Effector memory CD4-positive, alpha-beta T cell (primary cell): ENCODE results near the gene ARAP3.
A peak's percentile ranks its signal among the peaks of the same experiment; 100 is the strongest.

ENCODE experiments used
- DNase-seq, 3 donors: peaks; one replicate each; pipeline ENCODE4 v3.0.0-alpha.2; 2020
- H3K27ac ChIP-seq: 2 replicates; pipeline ENCODE4 v1.7.0; 2013; ENCODE audit warnings: mild to moderate bottlenecking, low read length, moderate library complexity; ENCODE audit not compliant: insufficient read depth, poor library complexity, severe bottlenecking
- H3K27me3 ChIP-seq: replicated peaks from 2 replicates; pipeline ENCODE4 v1.7.0; 2013; ENCODE audit warnings: mild to moderate bottlenecking, low read length; ENCODE audit not compliant: insufficient read depth, control insufficient read depth, poor library complexity, severe bottlenecking
- H3K36me3 ChIP-seq: 2 replicates; pipeline ENCODE4 v1.7.0; 2013; ENCODE audit warnings: mild to moderate bottlenecking, low read length, moderate library complexity; ENCODE audit not compliant: control insufficient read depth, insufficient read depth
- H3K4me1 ChIP-seq: 2 replicates; pipeline ENCODE4 v1.7.0; 2013; ENCODE audit warnings: low read length, mild to moderate bottlenecking; ENCODE audit not compliant: control insufficient read depth, insufficient read depth, poor library complexity, severe bottlenecking
- H3K4me3 ChIP-seq: 2 replicates; pipeline ENCODE4 v1.7.0; 2013; ENCODE audit warnings: low read length, low read depth, mild to moderate bottlenecking; ENCODE audit not compliant: insufficient read depth, poor library complexity, severe bottlenecking
- H3K9me3 ChIP-seq: 2 replicates; pipeline ENCODE4 v1.7.0; 2013; ENCODE audit warnings: mild to moderate bottlenecking, low read length, moderate library complexity; ENCODE audit not compliant: control insufficient read depth

The ARAP3 gene

GRCh38 chr5:141714542-141715310 is 32.7 kb upstream of the ARAP3 start:
- Histone ChIP-seq H3K27me3 (no peaks in the 10 kb centered on the region), H3K27ac (no peak overlapping the region), H3K4me1 (no peaks in the 10 kb centered on the region), H3K36me3 (no peaks in the 10 kb centered on the region), H3K9me3 (no peaks in the 10 kb centered on the region), H3K4me3 (no peak overlapping the region)
- DNase-seq: no peak

- H3K9me3 ChIP-seq: no peaks in the 10 kb centered on the region
- H3K27ac ChIP-seq: no peak overlapping the region
- no peak for DNase-seq
- no peaks in the 10 kb centered on the region for H3K36me3 ChIP-seq
- no peak overlapping the region for H3K4me3 ChIP-seq
- H3K27me3 ChIP-seq: no peaks in the 10 kb centered on the region
- H3K4me1 ChIP-seq: no peaks in the 10 kb centered on the region
These were observed 31.7 kb upstream of the ARAP3 start for GRCh38 chr5:141713616-141714309.

- DNase-seq: no peak
- no peaks in the 10 kb centered on the region for H3K27me3 ChIP-seq
- H3K27ac ChIP-seq: no peak overlapping the region
- no peaks in the 10 kb centered on the region for H3K4me1 ChIP-seq
- no peaks in the 10 kb centered on the region for H3K36me3 ChIP-seq
- no peak overlapping the region for H3K4me3 ChIP-seq
- no peaks in the 10 kb centered on the region for H3K9me3 ChIP-seq
These were observed 29.7 kb upstream of the ARAP3 start for GRCh38 chr5:141711687-141712086.

- Histone ChIP-seq H3K9me3 (no peaks in the 10 kb centered on the region), H3K27ac (no peak overlapping the region), H3K27me3 (no peaks in the 10 kb centered on the region), H3K4me1 (no peaks in the 10 kb centered on the region), H3K36me3 (no peaks in the 10 kb centered on the region), H3K4me3 (no peak overlapping the region)
- no peak for DNase-seq
These were observed 27.8 kb upstream of the ARAP3 start for GRCh38 chr5:141709699-141710267.

- Histone ChIP-seq H3K4me3 (no peak overlapping the region), H3K4me1 (peaks cover 2% of the 10 kb centered on the region), H3K36me3 (no peaks in the 10 kb centered on the region), H3K27me3 (no peaks in the 10 kb centered on the region), H3K27ac (no peak overlapping the region), H3K9me3 (no peaks in the 10 kb centered on the region)
- DNase-seq: no peak
These were observed 26.0 kb upstream of the ARAP3 start for GRCh38 chr5:141708016-141708415.

- DNase-seq: no peak
- Histone ChIP-seq H3K27ac (no peak overlapping the region), H3K36me3 (no peaks in the 10 kb centered on the region), H3K27me3 (no peaks in the 10 kb centered on the region), H3K4me1 (peaks cover 7% of the 10 kb centered on the region), H3K4me3 (no peak overlapping the region), H3K9me3 (no peaks in the 10 kb centered on the region)
These were observed 25.5 kb upstream of the ARAP3 start for GRCh38 chr5:141707510-141707909.

GRCh38 chr5:141706121-141706520 is 24.1 kb upstream of the ARAP3 start:
- H3K4me3 ChIP-seq: no peak overlapping the region
- H3K36me3 ChIP-seq: no peaks in the 10 kb centered on the region
- H3K27me3 ChIP-seq: no peaks in the 10 kb centered on the region
- no peak for DNase-seq
- H3K4me1 ChIP-seq: peaks cover 12% of the 10 kb centered on the region
- H3K27ac ChIP-seq: no peak overlapping the region
- H3K9me3 ChIP-seq: no peaks in the 10 kb centered on the region

GRCh38 chr5:141705469-141705868 is 23.4 kb upstream of the ARAP3 start:
- Histone ChIP-seq H3K4me3 (no peak overlapping the region), H3K27me3 (no peaks in the 10 kb centered on the region), H3K36me3 (no peaks in the 10 kb centered on the region), H3K9me3 (no peaks in the 10 kb centered on the region), H3K4me1 (peaks cover 12% of the 10 kb centered on the region), H3K27ac (no peak overlapping the region)
- no peak for DNase-seq

- no peak overlapping the region for H3K4me3 ChIP-seq
- H3K4me1 ChIP-seq: peaks cover 12% of the 10 kb centered on the region
- H3K36me3 ChIP-seq: no peaks in the 10 kb centered on the region
- no peak for DNase-seq
- H3K27ac ChIP-seq: no peak overlapping the region
- H3K9me3 ChIP-seq: no peaks in the 10 kb centered on the region
- H3K27me3 ChIP-seq: no peaks in the 10 kb centered on the region
These were observed 22.8 kb upstream of the ARAP3 start for GRCh38 chr5:141704782-141705297.

GRCh38 chr5:141703133-141703561 is 21.1 kb upstream of the ARAP3 start:
- no peak for DNase-seq
- Histone ChIP-seq H3K27ac (no peak overlapping the region), H3K27me3 (peaks cover 5% of the 10 kb centered on the region), H3K9me3 (no peaks in the 10 kb centered on the region), H3K36me3 (no peaks in the 10 kb centered on the region), H3K4me1 (peaks cover 12% of the 10 kb centered on the region), H3K4me3 (peak overlapping the region; percentile 85)
